Left ventricle myocardium inferior (tissue), 1 donor: ENCODE results near the gene DNAJB4. TPM values are rescaled to one million over a fixed set of nuclear protein-coding genes. Genes with fewer than 3 reads are reported as not detected.
"Not testable (repeated sequence)": the region's sequence is repeated elsewhere in the genome, so short reads cannot be mapped to it uniquely, and the experiment has no call there.

ENCODE experiments used
- DNase-seq: peaks from one replicate; pipeline ENCODE4 v3.0.0-alpha.2; 2020
- H3K27ac ChIP-seq: fragments of 200-600 bp; replicated peaks from 2 replicates; pipeline ENCODE4 v1.8.0; 2021
- H3K27me3 ChIP-seq: fragments of 200-600 bp; 2 replicates; pipeline ENCODE4 v1.8.0; 2021; ENCODE audit warnings: low read depth
- H3K36me3 ChIP-seq: fragments of 200-600 bp; 2 replicates; pipeline ENCODE4 v1.8.0; 2021
- H3K4me1 ChIP-seq: fragments of 200-600 bp; 2 replicates; pipeline ENCODE4 v1.8.0; 2021
- H3K4me3 ChIP-seq: fragments of 200-600 bp; 2 replicates; pipeline ENCODE4 v1.8.0; 2021; ENCODE audit warnings: mild to moderate bottlenecking, moderate library complexity
- H3K9me3 ChIP-seq: fragments of 200-600 bp; replicated peaks from 2 replicates; pipeline ENCODE4 v1.8.0; 2021
- CTCF ChIP-seq: fragments of 200-600 bp; IDR thresholded peaks from 2 replicates; pipeline ENCODE4 v1.8.0; 2021; ENCODE audit warnings: antibody characterized with exemption, mild to moderate bottlenecking, borderline replicate concordance
- intact Hi-C: fragments of 100-400 bp; cut with micrococcal nuclease; formaldehyde crosslinking; loops from one replicate; pipeline ENCODE4 v1.11.0; 2022
- total RNA-seq: library from RNA; stranded (reverse); fragmentation: NEBNext Ultra II Directional; extraction: Animal tissue kit (Norgen Biotek cat#: 25700); gene quantifications from one replicate; pipeline ENCODE4 v1.2.1, GENCODE V29; 2021
- donor health status: DM: no; HTN: yes; CAD: no; lungs with severe emphysema.

The DNAJB4 gene
- total RNA-seq, 1 donor from 2014 or later: 118 TPM

GRCh38 chr1:78054972-78055371, 50.2 kb downstream of the DNAJB4 start:
- TF ChIP-seq CTCF: no peak
- intact Hi-C loops: no loop called here
- H3K36me3 ChIP-seq: no peaks in the 10 kb centered on the region
- no peak overlapping the region for H3K4me3 ChIP-seq
- DNase-seq: no peak
- no peaks in the 10 kb centered on the region for H3K9me3 ChIP-seq
- H3K4me1 ChIP-seq: peaks cover 33% of the 10 kb centered on the region
- H3K27ac ChIP-seq: no peak overlapping the region
- H3K27me3 ChIP-seq: no peaks in the 10 kb centered on the region

- peak overlapping the region; percentile 17 for H3K4me3 ChIP-seq
- H3K27ac ChIP-seq: peak overlapping the region; percentile 56
- H3K9me3 ChIP-seq: no peaks in the 10 kb centered on the region
- TF ChIP-seq CTCF: no peak
- DNase-seq: no peak
- H3K27me3 ChIP-seq: no peaks in the 10 kb centered on the region
- intact Hi-C loops: no loop called here
- peaks cover 33% of the 10 kb centered on the region for H3K4me1 ChIP-seq
- H3K36me3 ChIP-seq: no peaks in the 10 kb centered on the region
Observed at GRCh38 chr1:78055565-78056132, 50.9 kb downstream of the DNAJB4 start.

- Histone ChIP-seq H3K36me3 (no peaks in the 10 kb centered on the region), H3K27me3 (no peaks in the 10 kb centered on the region), H3K4me3 (no peak overlapping the region), H3K27ac (no peak overlapping the region), H3K9me3 (no peaks in the 10 kb centered on the region), H3K4me1 (peaks cover 29% of the 10 kb centered on the region)
- DNase-seq: no peak
- TF ChIP-seq CTCF: no peak
- intact Hi-C loops: no loop called here
Observed at GRCh38 chr1:78058670-78059069, 53.9 kb downstream of the DNAJB4 start.

GRCh38 chr1:78060857-78061563, 56.3 kb downstream of the DNAJB4 start:
- Histone ChIP-seq H3K27me3 (no peaks in the 10 kb centered on the region), H3K4me1 (peaks cover 16% of the 10 kb centered on the region), H3K27ac (no peak overlapping the region), H3K9me3 (no peaks in the 10 kb centered on the region), H3K4me3 (no peak overlapping the region), H3K36me3 (no peaks in the 10 kb centered on the region)
- intact Hi-C loops: no loop called here
- TF ChIP-seq CTCF: peak; percentile 13
- DNase-seq: no peak

GRCh38 chr1:78061825-78062523, 57.2 kb downstream of the DNAJB4 start:
- Histone ChIP-seq H3K4me3 (no peak overlapping the region), H3K27ac (no peak overlapping the region), H3K36me3 (no peaks in the 10 kb centered on the region), H3K27me3 (no peaks in the 10 kb centered on the region), H3K4me1 (peaks cover 14% of the 10 kb centered on the region), H3K9me3 (no peaks in the 10 kb centered on the region)
- DNase-seq: no peak
- intact Hi-C loops: no loop called here
- no peak for TF ChIP-seq CTCF

- H3K4me3 ChIP-seq, DNase-seq, H3K27me3 ChIP-seq, H3K36me3 ChIP-seq, H3K9me3 ChIP-seq, H3K27ac ChIP-seq, intact Hi-C loops: not testable (repeated sequence)
- peaks cover 33% of the 10 kb centered on the region for H3K4me1 ChIP-seq
Observed at GRCh38 chr1:78064886-78065285, 60.1 kb downstream of the DNAJB4 start.
